Colonic mucosa (tissue), 4 donors: ENCODE measurements around the gene CHTOP. TPM values are rescaled to one million over a fixed set of nuclear protein-coding genes. Genes with fewer than 3 reads are reported as not detected.

Experiments
- DNase-seq: peaks from one replicate; pipeline ENCODE4 v3.0.0-alpha.2; 2020
- H3K27ac ChIP-seq: fragments of 200-600 bp; one replicate; pipeline ENCODE4 v1.8.0; 2021
- H3K27me3 ChIP-seq: fragments of 200-600 bp; one replicate; pipeline ENCODE4 v1.8.0; 2021
- H3K36me3 ChIP-seq: fragments of 200-600 bp; one replicate; pipeline ENCODE4 v1.8.0; 2021
- H3K4me1 ChIP-seq: fragments of 200-600 bp; one replicate; pipeline ENCODE4 v1.8.0; 2021; ENCODE audit warnings: mild to moderate bottlenecking
- H3K4me3 ChIP-seq: fragments of 200-600 bp; one replicate; pipeline ENCODE4 v1.8.0; 2021
- H3K9ac ChIP-seq, 2 donors: one replicate each; pipeline ENCODE4 v1.7.0; 2013; ENCODE audit warnings: control low read depth in 2 of 2, low read depth in 2 of 2, low read length in 2 of 2
- H3K9me3 ChIP-seq: fragments of 200-600 bp; one replicate; pipeline ENCODE4 v1.8.0; 2021
- CTCF ChIP-seq: fragments of 200-600 bp; IDR thresholded peaks from one replicate; pipeline ENCODE4 v1.8.0; 2022; ENCODE audit warnings: antibody characterized with exemption, mild to moderate bottlenecking
- intact Hi-C: fragments of 100-400 bp; cut with DNase I; formaldehyde crosslinking; loops from one replicate; pipeline ENCODE4 v1.14.1; 2022
- total RNA-seq, 2 donors: library from RNA; stranded (reverse); fragmentation: NEBNext Ultra II Directional in 1 of 2; extraction: Animal tissue kit (Norgen Biotek cat#: 25700) in 1 of 2; gene quantifications; one replicate each; pipeline ENCODE4 v1.2.1, GENCODE V29; 2021
- donor health status: healthy.
- donor health status: DM: no; HTN: no; CAD: no.
- donor health status: DM: no; HTN: no; CAD: no.

CHTOP gene
- total RNA-seq, 2 donors from 2014 or later, result 51.3 to 88.6 TPM

GRCh38 chr1:153626477-153626903 lies 7.4 kb upstream of the CHTOP start:
- peak overlapping the region; percentile 42 for H3K4me3 ChIP-seq
- H3K27ac ChIP-seq, result peak overlapping the region; percentile 74
- H3K9me3 ChIP-seq, result no peaks in the 10 kb centered on the region
- intact Hi-C loops, result no loop called here
- H3K9ac ChIP-seq, result peak overlapping the region; percentile 74 to 78
- H3K4me1 ChIP-seq, result peaks cover 9% of the 10 kb centered on the region
- DNase-seq, result no peak
- no peaks in the 10 kb centered on the region for H3K27me3 ChIP-seq
- no peaks in the 10 kb centered on the region for H3K36me3 ChIP-seq
- no peak for TF ChIP-seq CTCF

GRCh38 chr1:153626904-153627714 lies 6.8 kb upstream of the CHTOP start, which contains the start of gene S100A13:
Gene S100A13, minus strand, starts transcription at chr1:153627505. Its CDS starts 1,033 bp downstream, at chr1:153626472.
- Histone ChIP-seq H3K36me3 (no peaks in the 10 kb centered on the region), H3K9me3 (no peaks in the 10 kb centered on the region), H3K4me3 (peak within 1 kb of the TSS; percentile 42), H3K27me3 (no peaks in the 10 kb centered on the region), H3K4me1 (peaks cover 9% of the 10 kb centered on the region), H3K27ac (peak within 1 kb of the TSS; percentile 74), H3K9ac (peak within 1 kb of the TSS; percentile 74 to 78)
- TF ChIP-seq CTCF, result peak; percentile 53
- DNase-seq, result peak; percentile 84
- intact Hi-C loops, result no loop called here

GRCh38 chr1:153627715-153628626 lies 5.9 kb upstream of the CHTOP start, which contains the start of gene S100A1:
Gene S100A1, plus strand, starts transcription at chr1:153628434. Its CDS starts 2,088 bp downstream, at chr1:153630522.
- Histone ChIP-seq H3K9ac (peak within 1 kb of the TSS; percentile 74 to 78), H3K36me3 (no peaks in the 10 kb centered on the region), H3K4me3 (peak within 1 kb of the TSS; percentile 42), H3K27me3 (no peaks in the 10 kb centered on the region), H3K4me1 (peaks cover 9% of the 10 kb centered on the region), H3K9me3 (no peaks in the 10 kb centered on the region), H3K27ac (peak within 1 kb of the TSS; percentile 74)
- TF ChIP-seq CTCF, result no peak
- no peak for DNase-seq
- intact Hi-C loops, result no loop called here

- no peak for TF ChIP-seq CTCF
- Histone ChIP-seq H3K36me3 (no peaks in the 10 kb centered on the region), H3K27ac (no peak overlapping the region), H3K9me3 (no peaks in the 10 kb centered on the region), H3K4me3 (no peak overlapping the region), H3K4me1 (peaks cover 9% of the 10 kb centered on the region), H3K9ac (no peak overlapping the region), H3K27me3 (no peaks in the 10 kb centered on the region)
- DNase-seq, result no peak
- intact Hi-C loops, result no loop called here
These were observed 5.1 kb upstream of the CHTOP start for GRCh38 chr1:153628638-153629342.

- intact Hi-C loops, result no loop called here
These were observed 4.6 kb upstream of the CHTOP start for GRCh38 chr1:153629343-153629665.

More at GRCh38 chr1:153629343-153629665, 4.6 kb upstream of the CHTOP start:
- Histone ChIP-seq H3K9me3 (no peaks in the 10 kb centered on the region), H3K4me3 (no peak overlapping the region), H3K9ac (no peak overlapping the region), H3K36me3 (no peaks in the 10 kb centered on the region), H3K4me1 (peaks cover 9% of the 10 kb centered on the region), H3K27ac (no peak overlapping the region), H3K27me3 (no peaks in the 10 kb centered on the region)
- DNase-seq, result no peak
- no peak for TF ChIP-seq CTCF
